NCI-H2107 treated with DMSO at 0.1 percent for 48 hours (cell line): Measurements from ENCODE around the gene MAD1L1.

Experiments
- DNase-seq: peaks from one replicate; lab custom pipeline; 2025; ENCODE audit not compliant: unreplicated experiment; lab: John Stamatoyannopoulos, UW

Gene MAD1L1

GRCh38 chr7:1920881-1921280 is 311.9 kb downstream of the MAD1L1 start:
- DNase-seq = no peak

GRCh38 chr7:1920266-1920681 is 312.5 kb downstream of the MAD1L1 start:
- no peak for DNase-seq

GRCh38 chr7:1919539-1920265 is 313.0 kb downstream of the MAD1L1 start:
- no peak for DNase-seq

GRCh38 chr7:1918881-1919525 is 313.7 kb downstream of the MAD1L1 start:
- no peak for DNase-seq

- no peak for DNase-seq
Measured at GRCh38 chr7:1918063-1918645, 314.6 kb downstream of the MAD1L1 start.

GRCh38 chr7:1917221-1918062 is 315.3 kb downstream of the MAD1L1 start:
- peak; percentile 58 for DNase-seq

GRCh38 chr7:1916601-1916970 is 316.2 kb downstream of the MAD1L1 start:
- DNase-seq = no peak

- DNase-seq = no peak
Measured at GRCh38 chr7:1915956-1916600, 316.7 kb downstream of the MAD1L1 start.

- DNase-seq = no peak
Measured at GRCh38 chr7:1915326-1915725, 317.4 kb downstream of the MAD1L1 start.

- DNase-seq = no peak
Measured at GRCh38 chr7:1914743-1915142, 318.0 kb downstream of the MAD1L1 start.

- no peak for DNase-seq
Measured at GRCh38 chr7:1914321-1914720, 318.4 kb downstream of the MAD1L1 start.

GRCh38 chr7:1913466-1914282 is 319.1 kb downstream of the MAD1L1 start:
- no peak for DNase-seq

GRCh38 chr7:1912593-1913465 is 319.9 kb downstream of the MAD1L1 start:
- no peak for DNase-seq

GRCh38 chr7:1911571-1911970 is 321.2 kb downstream of the MAD1L1 start:
- no peak for DNase-seq

GRCh38 chr7:1910827-1911226 is 321.9 kb downstream of the MAD1L1 start:
- no peak for DNase-seq

- DNase-seq = no peak
Measured at GRCh38 chr7:1910081-1910685, 322.6 kb downstream of the MAD1L1 start.

GRCh38 chr7:1909476-1909875 is 323.3 kb downstream of the MAD1L1 start:
- DNase-seq = no peak

GRCh38 chr7:1908823-1909420 is 323.8 kb downstream of the MAD1L1 start:
- DNase-seq = no peak
